Stimulated activated naive CD4-positive, alpha-beta T cell (primary cell): ENCODE results near the gene SEMA3C.

Source experiments
- DNase-seq, 6 experiments: peaks; one replicate each; lab custom pipeline; 2025; lab: John Stamatoyannopoulos, UW

Gene SEMA3C

GRCh38 chr7:80734011-80734410 lies 184.8 kb downstream of the SEMA3C start:
- no peak for DNase-seq

- DNase-seq = no peak
Observed at GRCh38 chr7:80733333-80733915, 185.4 kb downstream of the SEMA3C start.

- no peak for DNase-seq
Observed at GRCh38 chr7:80732630-80733029, 186.2 kb downstream of the SEMA3C start.

- no peak for DNase-seq
Observed at GRCh38 chr7:80731281-80731680, 187.6 kb downstream of the SEMA3C start.

GRCh38 chr7:80729591-80730320 lies 189.1 kb downstream of the SEMA3C start:
- no peak for DNase-seq

- no peak for DNase-seq
Observed at GRCh38 chr7:80726666-80727065, 192.2 kb downstream of the SEMA3C start.

- no peak for DNase-seq
Observed at GRCh38 chr7:80725181-80725611, 193.7 kb downstream of the SEMA3C start.

- DNase-seq = no peak
Observed at GRCh38 chr7:80724249-80724871, 194.5 kb downstream of the SEMA3C start.

- no peak for DNase-seq
Observed at GRCh38 chr7:80722616-80723195, 196.1 kb downstream of the SEMA3C start.

GRCh38 chr7:80721883-80722615 lies 196.8 kb downstream of the SEMA3C start:
- DNase-seq = no peak

GRCh38 chr7:80720146-80720545 lies 198.7 kb downstream of the SEMA3C start:
- no peak for DNase-seq

GRCh38 chr7:80719261-80719660 lies 199.6 kb downstream of the SEMA3C start:
- DNase-seq = no peak

GRCh38 chr7:80711531-80711930 lies 207.3 kb downstream of the SEMA3C start:
- no peak for DNase-seq

GRCh38 chr7:80708123-80708522 lies 210.7 kb downstream of the SEMA3C start:
- DNase-seq = no peak

GRCh38 chr7:80707318-80707717 lies 211.5 kb downstream of the SEMA3C start:
- DNase-seq = no peak

- no peak for DNase-seq
Observed at GRCh38 chr7:80705130-80705781, 213.6 kb downstream of the SEMA3C start.

GRCh38 chr7:80703272-80703671 lies 215.6 kb downstream of the SEMA3C start:
- no peak for DNase-seq

GRCh38 chr7:80699721-80700256 lies 219.1 kb downstream of the SEMA3C start:
- DNase-seq = no peak

GRCh38 chr7:80699045-80699638 lies 219.7 kb downstream of the SEMA3C start:
- DNase-seq = no peak
